Endothelial cell of umbilical vein (primary cell): ENCODE measurements around the gene SCRN1.

ENCODE experiments used
- EZH2 ChIP-seq: IDR thresholded peaks from 2 replicates; pipeline ENCODE4 v1.6.1; 2012; ENCODE audit warnings: borderline replicate concordance, low read depth, mild to moderate bottlenecking, moderate library complexity, low read length, inconsistent platforms; ENCODE audit not compliant: severe bottlenecking
- MAX ChIP-seq: IDR thresholded peaks from 2 replicates; pipeline ENCODE4 v1.6.1; 2011; ENCODE audit not compliant: insufficient read depth, insufficient read length
- POLR2AphosphoS5 ChIP-seq: IDR thresholded peaks from 2 replicates; pipeline ENCODE4 v1.6.1; 2012; ENCODE audit warnings: low read depth, mild to moderate bottlenecking, control low read depth, low read length, moderate library complexity; ENCODE audit not compliant: insufficient read depth
- TF ChIP-seq, protein P1 (sequence below), 2 donors: IDR thresholded peaks; 1 replicate in 1 of 2; 2 replicates in 1 of 2; pipeline ENCODE4 v1.5.1; 2011; ENCODE audit warnings: low read length in 2 of 2, mild to moderate bottlenecking in 2 of 2, moderate library complexity in 2 of 2, control low read depth in 1 of 2, inconsistent platforms in 1 of 2, low read depth in 1 of 2; ENCODE audit not compliant: insufficient read depth in 1 of 2; ENCODE audit errors: extremely low read depth in 1 of 2

GRCh38 chr7:30001998-30002397, 12.4 kb upstream of the SCRN1 start:
- TF ChIP-seq EZH2: no peak
- TF ChIP-seq MAX: no peak
- TF ChIP-seq, protein P1, sequence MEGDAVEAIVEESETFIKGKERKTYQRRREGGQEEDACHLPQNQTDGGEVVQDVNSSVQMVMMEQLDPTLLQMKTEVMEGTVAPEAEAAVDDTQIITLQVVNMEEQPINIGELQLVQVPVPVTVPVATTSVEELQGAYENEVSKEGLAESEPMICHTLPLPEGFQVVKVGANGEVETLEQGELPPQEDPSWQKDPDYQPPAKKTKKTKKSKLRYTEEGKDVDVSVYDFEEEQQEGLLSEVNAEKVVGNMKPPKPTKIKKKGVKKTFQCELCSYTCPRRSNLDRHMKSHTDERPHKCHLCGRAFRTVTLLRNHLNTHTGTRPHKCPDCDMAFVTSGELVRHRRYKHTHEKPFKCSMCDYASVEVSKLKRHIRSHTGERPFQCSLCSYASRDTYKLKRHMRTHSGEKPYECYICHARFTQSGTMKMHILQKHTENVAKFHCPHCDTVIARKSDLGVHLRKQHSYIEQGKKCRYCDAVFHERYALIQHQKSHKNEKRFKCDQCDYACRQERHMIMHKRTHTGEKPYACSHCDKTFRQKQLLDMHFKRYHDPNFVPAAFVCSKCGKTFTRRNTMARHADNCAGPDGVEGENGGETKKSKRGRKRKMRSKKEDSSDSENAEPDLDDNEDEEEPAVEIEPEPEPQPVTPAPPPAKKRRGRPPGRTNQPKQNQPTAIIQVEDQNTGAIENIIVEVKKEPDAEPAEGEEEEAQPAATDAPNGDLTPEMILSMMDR (IDR thresholded peaks at IDR 0.05; ENCODE audit: extremely low read depth in 1 of 2, insufficient read depth in 1 of 2, low read depth in 1 of 2, low read length in 2 of 2): no peak
- TF ChIP-seq POLR2AphosphoS5: no peak
